Panc1 (cell line): ENCODE data around the gene ALKBH3. TPM values are rescaled to one million over a fixed set of nuclear protein-coding genes. Genes with fewer than 3 reads are reported as not detected.

Experiments used
- ATAC-seq: fragments of 200-7000 bp; cut with Tn5 transposase; 2 replicates; pipeline ENCODE4 v1.9.1; 2020; ENCODE audit warnings: mild to moderate bottlenecking, moderate library complexity
- BruUV-seq: library from RNA; stranded (reverse); fragments of 400-500 nt; replicated peaks from 2 replicates; lab custom pipeline; 2021; lab: Mats Ljungman, UMichigan
- CTCF ChIA-PET: fragments of 300-600 bp; sonication (Branson Sonifier 250); formaldehyde crosslinking; loops from one replicate; lab custom pipeline; 2022; ENCODE audit warnings: antibody characterized with exemption; lab: Charles Lee
- POLR2A ChIA-PET: fragments of 300-600 bp; sonication (Branson Sonifier 250); formaldehyde crosslinking; loops from one replicate; lab custom pipeline; 2022; ENCODE audit warnings: antibody characterized with exemption; lab: Charles Lee
- DNase-seq: peaks from one replicate; pipeline ENCODE4 v3.0.0-alpha.2; 2010; ENCODE audit warnings: low read depth, low spot score
- H3K27ac ChIP-seq: 2 replicates; pipeline ENCODE4 v1.5.1; 2011; ENCODE audit warnings: mild to moderate bottlenecking, low read length, inconsistent platforms
- H3K27me3 ChIP-seq: fragments of 200-500 bp; sonication (Bioruptor generic); 2 replicates; pipeline ENCODE4 v1.6.0; 2014; ENCODE audit warnings: low read length, inconsistent platforms; ENCODE audit not compliant: control insufficient read depth, insufficient read depth
- H3K36me3 ChIP-seq: fragments of 200-500 bp; sonication (Bioruptor generic); 2 replicates; pipeline ENCODE4 v1.5.1; 2014; ENCODE audit warnings: inconsistent platforms, mild to moderate bottlenecking, low read length, moderate library complexity; ENCODE audit not compliant: control insufficient read depth, insufficient read depth
- H3K4me1 ChIP-seq: 2 replicates; pipeline ENCODE4 v1.5.1; 2011; ENCODE audit warnings: inconsistent platforms, mild to moderate bottlenecking, low read length, moderate library complexity; ENCODE audit not compliant: control insufficient read depth, insufficient read depth
- H3K4me3 ChIP-seq, 2 experiments: 2 replicates each; pipeline ENCODE4 v1.5.1; 2011 to 2012; ENCODE audit warnings: low read depth in 2 of 2, low read length in 2 of 2, mild to moderate bottlenecking in 2 of 2, inconsistent platforms in 1 of 2, moderate library complexity in 1 of 2
- H3K9me3 ChIP-seq: fragments of 200-500 bp; sonication (Bioruptor generic); 2 replicates; pipeline ENCODE4 v1.5.1; 2014; ENCODE audit warnings: low read depth, mild to moderate bottlenecking, inconsistent platforms, low read length, moderate library complexity; ENCODE audit not compliant: control insufficient read depth, insufficient read depth
- POLR2AphosphoS5 ChIP-seq: IDR thresholded peaks from 2 replicates; pipeline ENCODE4 v1.6.1; 2012; ENCODE audit warnings: mild to moderate bottlenecking, low read depth, low read length, moderate library complexity
- REST ChIP-seq, 2 experiments: IDR thresholded peaks; 2 replicates each; pipeline ENCODE4 v1.6.1; 2011 to 2012; ENCODE audit warnings: low read depth in 2 of 2, control low read depth in 1 of 2, low read length in 1 of 2, mild to moderate bottlenecking in 1 of 2, moderate library complexity in 1 of 2; ENCODE audit not compliant: insufficient read depth in 1 of 2
- SIN3A ChIP-seq: IDR thresholded peaks from 2 replicates; pipeline ENCODE4 v1.6.1; 2012; ENCODE audit warnings: low read depth, mild to moderate bottlenecking, low read length, moderate library complexity, borderline replicate concordance; ENCODE audit not compliant: insufficient read depth
- TCF7L2 ChIP-seq: IDR thresholded peaks from 2 replicates; pipeline ENCODE4 v1.6.1; 2011; ENCODE audit warnings: mild to moderate bottlenecking, low read depth, low read length, inconsistent platforms
- in situ Hi-C: cut with HindIII; loops from 2 replicates; pipeline ENCODE4 v1.10.0; 2016; ENCODE audit warnings: low sequenced_read_pairs, low pct_unique_long_range_greater_than_20kb
- intact Hi-C: fragments of 100-400 bp; cut with micrococcal nuclease; formaldehyde crosslinking; loops from one replicate; pipeline ENCODE4 v1.10.0; 2022; ENCODE audit not compliant: unreplicated experiment
- total RNA-seq: library from RNA; stranded (reverse); gene quantifications from one replicate; pipeline ENCODE4 v1.2.1, GENCODE V29; 2021; ENCODE audit not compliant: unreplicated experiment
- TF ChIP-seq, protein P1 (sequence below): fragments of 450-650 bp; IDR thresholded peaks from 2 replicates; pipeline ENCODE4 v1.5.1; 2017; ENCODE audit warnings: mild to moderate bottlenecking

The ALKBH3 gene
- total RNA-seq, 1 experiment from 2014 or later = 34.4 TPM

DNA sequence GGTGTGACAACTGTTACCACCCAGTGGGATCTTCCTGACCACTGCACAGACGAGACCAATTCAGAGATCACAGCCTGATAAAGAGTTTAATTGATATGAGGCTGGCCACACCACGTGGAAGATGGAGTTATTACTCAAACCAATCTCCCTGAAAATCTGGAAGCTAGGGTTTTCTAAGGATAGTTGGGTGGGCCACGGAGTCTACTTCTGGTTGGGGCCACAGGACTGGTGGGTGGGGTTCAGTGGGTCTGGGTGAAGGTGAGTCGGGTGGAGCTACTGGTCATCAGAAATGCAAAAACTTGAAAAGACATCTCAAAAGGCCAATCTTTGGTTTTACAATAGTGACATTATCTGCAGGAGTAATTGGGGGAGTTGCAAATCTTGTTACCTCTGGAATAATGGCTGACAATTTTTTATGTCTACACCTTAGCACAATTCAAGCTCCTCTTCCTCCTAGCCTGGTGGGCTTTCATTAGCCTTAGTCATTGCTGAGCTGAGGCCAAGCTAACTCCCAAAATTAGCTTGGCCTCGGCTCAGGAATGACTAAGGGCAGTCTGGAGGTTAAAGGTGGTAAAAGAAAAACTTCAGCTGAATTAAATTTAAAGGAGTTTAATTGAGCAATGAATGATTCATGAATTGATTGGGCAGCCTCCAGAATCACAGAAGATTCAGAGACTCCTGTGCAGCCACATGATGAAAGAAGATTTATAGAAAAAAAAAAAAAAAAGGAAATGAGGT, 74.9 kb downstream of the ALKBH3 start:
- no peak overlapping the region for H3K4me3 ChIP-seq
- ChIA-PET CTCF (interaction anchor here (0.5 kb wide), 1 partner anchor 110 kb away, joined by 4 read pairs; no protein-coding TSS in a partner anchor), POLR2A (interaction anchor here (0.7 kb wide), 1 partner anchor 616 kb away, joined by 5 read pairs; no protein-coding TSS in a partner anchor)
- H3K27me3 ChIP-seq = peaks cover 11% of the 10 kb centered on the region
- intact Hi-C loops (no loop called here), in situ Hi-C loops (no loop called here)
- TF ChIP-seq TCF7L2 (no peak), POLR2AphosphoS5 (no peak), REST (IDR thresholded peaks at IDR 0.05; ENCODE audit: insufficient read depth in 1 of 2, low read depth in 2 of 2, low read length in 1 of 2) (no peak), SIN3A (no peak)
- TF ChIP-seq, protein P1, sequence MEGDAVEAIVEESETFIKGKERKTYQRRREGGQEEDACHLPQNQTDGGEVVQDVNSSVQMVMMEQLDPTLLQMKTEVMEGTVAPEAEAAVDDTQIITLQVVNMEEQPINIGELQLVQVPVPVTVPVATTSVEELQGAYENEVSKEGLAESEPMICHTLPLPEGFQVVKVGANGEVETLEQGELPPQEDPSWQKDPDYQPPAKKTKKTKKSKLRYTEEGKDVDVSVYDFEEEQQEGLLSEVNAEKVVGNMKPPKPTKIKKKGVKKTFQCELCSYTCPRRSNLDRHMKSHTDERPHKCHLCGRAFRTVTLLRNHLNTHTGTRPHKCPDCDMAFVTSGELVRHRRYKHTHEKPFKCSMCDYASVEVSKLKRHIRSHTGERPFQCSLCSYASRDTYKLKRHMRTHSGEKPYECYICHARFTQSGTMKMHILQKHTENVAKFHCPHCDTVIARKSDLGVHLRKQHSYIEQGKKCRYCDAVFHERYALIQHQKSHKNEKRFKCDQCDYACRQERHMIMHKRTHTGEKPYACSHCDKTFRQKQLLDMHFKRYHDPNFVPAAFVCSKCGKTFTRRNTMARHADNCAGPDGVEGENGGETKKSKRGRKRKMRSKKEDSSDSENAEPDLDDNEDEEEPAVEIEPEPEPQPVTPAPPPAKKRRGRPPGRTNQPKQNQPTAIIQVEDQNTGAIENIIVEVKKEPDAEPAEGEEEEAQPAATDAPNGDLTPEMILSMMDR = no peak
- H3K4me1 ChIP-seq = no peaks in the 10 kb centered on the region
- no peak overlapping the region for H3K27ac ChIP-seq
- no TSS peak for BruUV-seq
- no peak for ATAC-seq
- no peak for DNase-seq
- no peaks in the 10 kb centered on the region for H3K9me3 ChIP-seq
- no peaks in the 10 kb centered on the region for H3K36me3 ChIP-seq

DNA sequence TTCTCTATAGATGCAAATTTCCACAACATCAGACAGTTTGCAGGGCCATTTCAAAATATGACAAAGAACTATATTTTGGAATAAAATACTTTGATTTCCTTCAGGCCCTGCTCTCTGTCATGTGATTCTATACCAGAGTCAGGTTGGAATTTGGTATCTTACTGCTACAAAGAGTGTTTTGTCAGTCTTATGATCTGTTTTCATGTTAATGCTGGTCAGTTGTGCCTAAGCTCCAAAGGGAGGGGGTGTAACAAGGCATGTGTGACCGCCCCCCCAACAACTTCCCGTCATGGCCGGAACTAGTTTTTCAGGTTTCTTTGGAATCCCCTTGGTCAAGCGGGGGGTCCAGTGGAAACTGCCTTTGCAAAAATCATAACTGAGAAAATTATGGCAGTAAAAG, 76.9 kb downstream of the ALKBH3 start:
- POLR2A ChIA-PET = no interaction called here
- ATAC-seq (no peak), DNase-seq (no peak)
- no peaks in the 10 kb centered on the region for H3K4me1 ChIP-seq
- H3K27me3 ChIP-seq = peaks cover 12% of the 10 kb centered on the region
- TF ChIP-seq POLR2AphosphoS5 (no peak), REST (IDR thresholded peaks at IDR 0.05; ENCODE audit: insufficient read depth in 1 of 2, low read depth in 2 of 2, low read length in 1 of 2) (no peak), TCF7L2 (no peak), SIN3A (no peak)
- TF ChIP-seq, protein P1 = no peak
- intact Hi-C loops (no loop called here), in situ Hi-C loops (no loop called here)
- no peaks in the 10 kb centered on the region for H3K9me3 ChIP-seq
- no peaks in the 10 kb centered on the region for H3K36me3 ChIP-seq
- H3K27ac ChIP-seq = no peak overlapping the region
- BruUV-seq = no TSS peak
- CTCF ChIA-PET = no interaction called here
- H3K4me3 ChIP-seq = no peak overlapping the region
